ENCODE data around the gene TNFSF11.

TNFSF11 gene

DNA sequence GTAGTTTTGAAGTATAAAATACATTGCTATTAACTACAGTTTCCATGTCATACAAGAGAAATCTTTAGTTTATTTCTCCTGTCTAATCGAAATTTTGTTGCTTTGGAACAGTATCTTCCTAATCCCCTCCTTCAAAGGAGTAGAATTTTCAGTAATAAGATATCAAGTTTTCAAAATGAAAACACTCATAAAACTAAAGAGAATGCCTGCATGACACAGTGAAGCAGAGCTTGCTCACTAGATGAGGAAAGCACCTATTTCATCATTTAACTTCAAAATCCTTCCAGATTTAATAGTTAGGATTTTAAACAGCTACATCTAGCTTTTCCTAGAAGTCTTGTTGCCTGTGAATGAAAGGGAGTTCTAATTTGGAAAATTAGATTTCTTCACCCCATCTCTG lies 80.8 kb downstream of the TNFSF11 start:
- Histone ChIP-seq H3K36me3 (ENCODE audit: control insufficient read depth, insufficient read depth, low read length, severe bottlenecking) (no peaks in the 10 kb centered on the region), H3K27me3 (replicated peaks; ENCODE audit: control insufficient read depth, insufficient read depth, low read length) (no peaks in the 10 kb centered on the region), H3K4me1 (ENCODE audit: control insufficient read depth, insufficient read depth, low read length) (peaks cover 7% of the 10 kb centered on the region), H3K9me3 (ENCODE audit: control insufficient read depth, low read length) (no peaks in the 10 kb centered on the region), H3K9ac (ENCODE audit: low read length) (no peak overlapping the region), H3K4me3 (ENCODE audit: low read length) (no peak overlapping the region)
- peak; percentile 74 for DNase-seq (ENCODE audit: low read depth)

DNA sequence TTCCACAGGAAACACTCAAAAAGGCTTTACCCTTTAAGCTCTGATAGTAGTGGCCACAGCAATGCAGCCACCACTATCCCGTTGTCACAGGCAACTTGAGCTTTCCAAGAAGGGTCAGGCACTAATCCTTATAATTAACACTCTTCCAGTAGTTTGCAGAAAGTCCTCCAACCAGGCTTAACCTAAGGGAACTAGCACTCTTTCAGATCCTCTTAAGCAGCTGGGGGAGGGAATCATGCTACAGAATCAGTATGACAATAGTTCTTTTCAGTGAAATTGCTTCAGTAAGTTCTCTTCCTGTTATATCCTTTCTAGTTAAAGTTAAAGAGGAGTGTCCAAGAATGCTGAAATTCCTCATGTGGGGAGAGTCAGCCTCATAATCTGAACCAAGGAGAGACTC lies 82.2 kb downstream of the TNFSF11 start:
- Histone ChIP-seq H3K4me3 (ENCODE audit: low read length) (no peak overlapping the region), H3K9me3 (ENCODE audit: control insufficient read depth, low read length) (no peaks in the 10 kb centered on the region), H3K36me3 (ENCODE audit: control insufficient read depth, insufficient read depth, low read length, severe bottlenecking) (no peaks in the 10 kb centered on the region), H3K9ac (ENCODE audit: low read length) (no peak overlapping the region), H3K27me3 (replicated peaks; ENCODE audit: control insufficient read depth, insufficient read depth, low read length) (no peaks in the 10 kb centered on the region), H3K4me1 (ENCODE audit: control insufficient read depth, insufficient read depth, low read length) (peaks cover 7% of the 10 kb centered on the region)
- peak; percentile 28 for DNase-seq (ENCODE audit: low read depth)

DNA sequence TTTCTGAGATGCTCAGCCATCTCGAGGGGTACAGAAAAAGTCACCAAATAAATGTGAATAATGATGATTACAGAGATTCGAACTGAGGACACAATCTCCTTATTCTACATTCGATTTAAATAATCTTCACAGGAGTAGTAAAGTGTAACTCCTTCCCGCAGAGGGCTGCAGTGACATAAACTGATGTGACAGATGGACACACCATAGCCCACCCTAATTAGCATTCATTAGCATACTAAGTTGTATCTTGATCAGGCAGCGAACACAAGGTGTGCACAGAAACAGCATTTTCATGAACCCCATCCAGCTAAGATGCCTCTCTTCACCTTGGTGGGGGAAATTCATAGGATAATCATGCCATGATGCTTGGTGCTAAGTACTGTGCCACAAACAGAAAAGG lies 83.0 kb downstream of the TNFSF11 start:
- H3K36me3 ChIP-seq (ENCODE audit: control insufficient read depth, insufficient read depth, low read length, severe bottlenecking) = no peaks in the 10 kb centered on the region
- H3K4me3 ChIP-seq (ENCODE audit: low read length) = no peak overlapping the region
- no peak for DNase-seq (ENCODE audit: low read depth)
- H3K4me1 ChIP-seq (ENCODE audit: control insufficient read depth, insufficient read depth, low read length) = peaks cover 7% of the 10 kb centered on the region
- no peaks in the 10 kb centered on the region for H3K27me3 ChIP-seq (replicated peaks; ENCODE audit: control insufficient read depth, insufficient read depth, low read length)
- H3K9ac ChIP-seq (ENCODE audit: low read length) = no peak overlapping the region
- H3K9me3 ChIP-seq (ENCODE audit: control insufficient read depth, low read length) = no peaks in the 10 kb centered on the region

All from adipocyte (in vitro differentiated cells).